ENCODE results near the gene ROR2.

Gene ROR2

GRCh38 chr9:91948597-91949391, 1.2 kb downstream of the ROR2 start:
- DNase-seq (ENCODE audit: low spot score), result no peak

- no peak for DNase-seq (ENCODE audit: low spot score)
Measured at GRCh38 chr9:91948101-91948596, 1.9 kb downstream of the ROR2 start.

- DNase-seq (ENCODE audit: low spot score), result no peak
Measured at GRCh38 chr9:91946653-91947488, 3.2 kb downstream of the ROR2 start.

GRCh38 chr9:91946196-91946595, 3.8 kb downstream of the ROR2 start:
- no peak for DNase-seq (ENCODE audit: low spot score)

GRCh38 chr9:91945277-91946085, 4.5 kb downstream of the ROR2 start:
- DNase-seq (ENCODE audit: low spot score), result no peak

- no peak for DNase-seq (ENCODE audit: low spot score)
Measured at GRCh38 chr9:91944711-91945110, 5.3 kb downstream of the ROR2 start.

- no peak for DNase-seq (ENCODE audit: low spot score)
Measured at GRCh38 chr9:91943478-91944470, 6.3 kb downstream of the ROR2 start.

GRCh38 chr9:91942201-91942600, 7.8 kb downstream of the ROR2 start:
- DNase-seq (ENCODE audit: low spot score), result no peak

GRCh38 chr9:91939978-91940377, 10.1 kb downstream of the ROR2 start:
- no peak for DNase-seq (ENCODE audit: low spot score)

- DNase-seq (ENCODE audit: low spot score), result no peak
Measured at GRCh38 chr9:91937727-91938126, 12.3 kb downstream of the ROR2 start.

- DNase-seq (ENCODE audit: low spot score), result no peak
Measured at GRCh38 chr9:91937056-91937455, 13.0 kb downstream of the ROR2 start.

- DNase-seq (ENCODE audit: low spot score), result no peak
Measured at GRCh38 chr9:91935805-91936514, 14.1 kb downstream of the ROR2 start.

GRCh38 chr9:91935066-91935749, 14.8 kb downstream of the ROR2 start:
- DNase-seq (ENCODE audit: low spot score), result no peak

- no peak for DNase-seq (ENCODE audit: low spot score)
Measured at GRCh38 chr9:91934654-91935053, 15.4 kb downstream of the ROR2 start.

- DNase-seq (ENCODE audit: low spot score), result no peak
Measured at GRCh38 chr9:91933556-91934352, 16.3 kb downstream of the ROR2 start.

GRCh38 chr9:91930475-91930874, 19.6 kb downstream of the ROR2 start:
- DNase-seq (ENCODE audit: low spot score), result no peak

- DNase-seq (ENCODE audit: low spot score), result no peak
Measured at GRCh38 chr9:91929331-91929730, 20.7 kb downstream of the ROR2 start.

GRCh38 chr9:91927922-91928510, 22.0 kb downstream of the ROR2 start:
- DNase-seq (ENCODE audit: low spot score), result no peak

GRCh38 chr9:91924090-91924489, 25.9 kb downstream of the ROR2 start:
- no peak for DNase-seq (ENCODE audit: low spot score)

Data from activated CD4-positive, alpha-beta T cell treated with anti-CD3 and anti-CD28 coated beads, Interleukin-2, Interleukin-4, amounts not matched to agents 100 ng/mL and 50 ng/mL, durations not matched to agents 16 hours and 8 hours (primary cell).